Mesendoderm (in vitro differentiated cells): ENCODE results near the gene USP2.

Experiments used
- DNase-seq: peaks from one replicate; pipeline ENCODE4 v3.0.0; 2013
- H2AK5ac ChIP-seq: 2 replicates; pipeline ENCODE4 v1.6.1; 2013; ENCODE audit warnings: low read length, inconsistent platforms
- H2BK120ac ChIP-seq: 2 replicates; pipeline ENCODE4 v1.6.1; 2013; ENCODE audit warnings: low read depth, mild to moderate bottlenecking, low read length, moderate library complexity, mixed read lengths
- H2BK15ac ChIP-seq: replicated peaks from 2 replicates; pipeline ENCODE4 v1.6.1; 2013; ENCODE audit warnings: low read depth, mild to moderate bottlenecking, moderate library complexity
- H2BK5ac ChIP-seq: 2 replicates; pipeline ENCODE4 v1.6.1; 2013; ENCODE audit warnings: low read length, inconsistent platforms
- H3K18ac ChIP-seq: 2 replicates; pipeline ENCODE4 v1.6.1; 2013; ENCODE audit warnings: mild to moderate bottlenecking, low read length, mixed read lengths
- H3K23ac ChIP-seq: one replicate; pipeline ENCODE4 v1.6.1; 2013; ENCODE audit warnings: low read length
- H3K27ac ChIP-seq: 2 replicates; pipeline ENCODE4 v1.5.1; 2013; ENCODE audit warnings: low read depth, mild to moderate bottlenecking, inconsistent platforms, low read length, moderate library complexity
- H3K27me3 ChIP-seq: 2 replicates; pipeline ENCODE4 v1.6.1; 2013; ENCODE audit warnings: low read length, control low read depth, mild to moderate bottlenecking, inconsistent platforms; ENCODE audit not compliant: insufficient read depth, poor library complexity
- H3K36me3 ChIP-seq: 2 replicates; pipeline ENCODE4 v1.6.1; 2013; ENCODE audit warnings: low read length, inconsistent platforms; ENCODE audit not compliant: control insufficient read depth, insufficient read depth
- H3K4ac ChIP-seq: one replicate; pipeline ENCODE4 v1.6.1; 2013; ENCODE audit warnings: low read depth, mild to moderate bottlenecking, low read length, moderate library complexity
- H3K4me1 ChIP-seq: 2 replicates; pipeline ENCODE4 v1.6.1; 2013; ENCODE audit warnings: low read depth, low read length, inconsistent platforms; ENCODE audit not compliant: control insufficient read depth
- H3K4me2 ChIP-seq: 2 replicates; pipeline ENCODE4 v1.6.1; 2013; ENCODE audit warnings: low read length
- H3K4me3 ChIP-seq: 2 replicates; pipeline ENCODE4 v1.5.1; 2013; ENCODE audit warnings: mild to moderate bottlenecking, low read length
- H3K56ac ChIP-seq: one replicate; pipeline ENCODE4 v1.6.1; 2013; ENCODE audit warnings: low read length
- H3K79me1 ChIP-seq: 2 replicates; pipeline ENCODE4 v1.6.1; 2013; ENCODE audit warnings: low read length, inconsistent platforms
- H3K79me2 ChIP-seq: 2 replicates; pipeline ENCODE4 v1.6.1; 2013; ENCODE audit warnings: mild to moderate bottlenecking, low read length; ENCODE audit not compliant: control insufficient read depth, insufficient read depth
- H3K9ac ChIP-seq: 2 replicates; pipeline ENCODE4 v1.6.1; 2013; ENCODE audit warnings: low read length, inconsistent platforms
- H4K5ac ChIP-seq: one replicate; pipeline ENCODE4 v1.6.1; 2013; ENCODE audit warnings: low read length
- H4K8ac ChIP-seq: one replicate; pipeline ENCODE4 v1.6.1; 2013; ENCODE audit warnings: low read depth, mild to moderate bottlenecking, control low read depth, low read length, moderate library complexity
- WGBS: extraction: QIAGEN DNeasy Blood & Tissue Kit; methylation state at CpG from one replicate; pipeline ENCODE4 v1.1.7; 2013; ENCODE audit warnings: low lambda C conversion rate, missing lambda C conversion rate; ENCODE audit not compliant: insufficient coverage; ENCODE audit errors: extremely low coverage; 5-methylcytosine and 5-hydroxymethylcytosine counted together

Gene USP2

GRCh38 chr11:119423509-119424254 lies 42.2 kb upstream of the USP2 start:
- WGBS: no CpG with 5 or more reads among the region's 14 CpGs
- Histone ChIP-seq H3K79me2 (peaks cover 22% of the 10 kb centered on the region), H3K27ac (no peak overlapping the region), H3K4me2 (peak overlapping the region; percentile 45), H3K27me3 (no peaks in the 10 kb centered on the region), H3K9ac (peak overlapping the region; percentile 55), H2AK5ac (no peak overlapping the region), H3K79me1 (peaks cover 16% of the 10 kb centered on the region), H2BK120ac (no peak overlapping the region), H2BK5ac (no peak overlapping the region), H3K23ac (no peak overlapping the region), H2BK15ac (no peak overlapping the region), H3K4me3 (no peak overlapping the region), H3K36me3 (peaks cover 2% of the 10 kb centered on the region), H4K5ac (no peak overlapping the region), H3K4me1 (peaks cover 12% of the 10 kb centered on the region), H3K18ac (no peak overlapping the region), H4K8ac (no peak overlapping the region), H3K56ac (peak overlapping the region; percentile 56), H3K4ac (no peak overlapping the region)
- peak; percentile 56 for DNase-seq

GRCh38 chr11:119422809-119423508 lies 41.5 kb upstream of the USP2 start, which contains the start of gene THY1:
TSS of gene THY1 (minus strand) at chr11:119423172. CDS start at chr11:119420905, 2,267 bp downstream.
- H3K36me3 ChIP-seq: peaks cover 2% of the 10 kb centered on the region
- WGBS: no CpG with 5 or more reads among the region's 41 CpGs
- H2BK15ac ChIP-seq: no peak within 1 kb of the TSS
- H3K79me1 ChIP-seq: peaks cover 16% of the 10 kb centered on the region
- peak within 1 kb of the TSS; percentile 1 for H3K23ac ChIP-seq
- H3K4ac ChIP-seq: peak within 1 kb of the TSS; percentile 49
- peak within 1 kb of the TSS; percentile 88 for H3K18ac ChIP-seq
- peak; percentile 76 for DNase-seq
- no peak within 1 kb of the TSS for H4K8ac ChIP-seq
- no peak within 1 kb of the TSS for H4K5ac ChIP-seq
- no peaks in the 10 kb centered on the region for H3K27me3 ChIP-seq
- peak within 1 kb of the TSS; percentile 79 for H3K4me2 ChIP-seq
- H3K56ac ChIP-seq: peak within 1 kb of the TSS; percentile 91
- H2AK5ac ChIP-seq: no peak within 1 kb of the TSS
- H2BK5ac ChIP-seq: no peak within 1 kb of the TSS
- H3K79me2 ChIP-seq: peaks cover 22% of the 10 kb centered on the region
- H3K27ac ChIP-seq: peak within 1 kb of the TSS; percentile 84
- H3K4me1 ChIP-seq: peaks cover 12% of the 10 kb centered on the region
- H3K9ac ChIP-seq: peak within 1 kb of the TSS; percentile 77
- H3K4me3 ChIP-seq: peak within 1 kb of the TSS; percentile 52
- no peak within 1 kb of the TSS for H2BK120ac ChIP-seq

- Histone ChIP-seq H3K36me3 (peaks cover 2% of the 10 kb centered on the region), H2BK120ac (no peak overlapping the region), H3K4me1 (peaks cover 18% of the 10 kb centered on the region), H3K56ac (peak overlapping the region; percentile 91), H3K27ac (peak overlapping the region; percentile 84), H2AK5ac (no peak overlapping the region), H2BK5ac (no peak overlapping the region), H3K79me1 (peaks cover 16% of the 10 kb centered on the region), H3K18ac (peak overlapping the region; percentile 88), H3K4ac (peak overlapping the region; percentile 49), H3K79me2 (peaks cover 22% of the 10 kb centered on the region), H3K27me3 (no peaks in the 10 kb centered on the region), H4K5ac (no peak overlapping the region), H3K9ac (peak overlapping the region; percentile 77), H2BK15ac (no peak overlapping the region), H3K23ac (peak overlapping the region; percentile 1), H3K4me3 (peak overlapping the region; percentile 52), H3K4me2 (peak overlapping the region; percentile 79), H4K8ac (no peak overlapping the region)
- no CpG with 5 or more reads among the region's 49 CpGs for WGBS
- peak; percentile 83 for DNase-seq
These were observed 40.7 kb upstream of the USP2 start for GRCh38 chr11:119421941-119422808.

- Histone ChIP-seq H2AK5ac (no peak overlapping the region), H3K9ac (peak overlapping the region; percentile 77), H3K4me2 (peak overlapping the region; percentile 79), H3K36me3 (peaks cover 2% of the 10 kb centered on the region), H3K79me2 (peaks cover 22% of the 10 kb centered on the region), H3K4ac (no peak overlapping the region), H3K56ac (peak overlapping the region; percentile 91), H3K4me3 (peak overlapping the region; percentile 52), H3K27ac (peak overlapping the region; percentile 84), H2BK120ac (no peak overlapping the region), H3K79me1 (peaks cover 16% of the 10 kb centered on the region), H4K8ac (no peak overlapping the region), H3K18ac (no peak overlapping the region), H3K27me3 (no peaks in the 10 kb centered on the region), H4K5ac (no peak overlapping the region), H2BK15ac (no peak overlapping the region), H3K23ac (no peak overlapping the region), H3K4me1 (peaks cover 18% of the 10 kb centered on the region), H2BK5ac (no peak overlapping the region)
- no CpG with 5 or more reads among the region's 8 CpGs for WGBS
- no peak for DNase-seq
These were observed 39.9 kb upstream of the USP2 start for GRCh38 chr11:119421351-119421750.

- Histone ChIP-seq H3K9ac (peak overlapping the region; percentile 56), H4K5ac (no peak overlapping the region), H2BK5ac (no peak overlapping the region), H2AK5ac (peak overlapping the region; percentile 65), H3K4ac (no peak overlapping the region), H3K27ac (no peak overlapping the region), H3K79me2 (peaks cover 22% of the 10 kb centered on the region), H3K4me3 (no peak overlapping the region), H3K79me1 (peaks cover 16% of the 10 kb centered on the region), H3K4me2 (peak overlapping the region; percentile 26), H3K36me3 (peaks cover 2% of the 10 kb centered on the region), H3K4me1 (peaks cover 15% of the 10 kb centered on the region), H3K18ac (no peak overlapping the region), H3K56ac (peak overlapping the region; percentile 80), H4K8ac (no peak overlapping the region), H2BK120ac (no peak overlapping the region), H3K27me3 (no peaks in the 10 kb centered on the region), H2BK15ac (no peak overlapping the region), H3K23ac (peak overlapping the region; percentile 76)
- WGBS: no CpG with 5 or more reads among the region's 8 CpGs
- no peak for DNase-seq
These were observed 39.1 kb upstream of the USP2 start for GRCh38 chr11:119420631-119421030.
